HG02870 (cell line): ENCODE data around the gene CEP162.
"Not testable (repeated sequence)": the region's sequence is repeated elsewhere in the genome, so short reads cannot be mapped to it uniquely, and the experiment has no call there.

Source experiments
- ATAC-seq: cut with Tn5 transposase; IDR thresholded peaks from one replicate; pipeline ENCODE4 v1.9.1; 2021; ENCODE audit warnings: mild to moderate bottlenecking, moderate library complexity; ENCODE audit not compliant: unreplicated experiment

Gene CEP162, protein sequence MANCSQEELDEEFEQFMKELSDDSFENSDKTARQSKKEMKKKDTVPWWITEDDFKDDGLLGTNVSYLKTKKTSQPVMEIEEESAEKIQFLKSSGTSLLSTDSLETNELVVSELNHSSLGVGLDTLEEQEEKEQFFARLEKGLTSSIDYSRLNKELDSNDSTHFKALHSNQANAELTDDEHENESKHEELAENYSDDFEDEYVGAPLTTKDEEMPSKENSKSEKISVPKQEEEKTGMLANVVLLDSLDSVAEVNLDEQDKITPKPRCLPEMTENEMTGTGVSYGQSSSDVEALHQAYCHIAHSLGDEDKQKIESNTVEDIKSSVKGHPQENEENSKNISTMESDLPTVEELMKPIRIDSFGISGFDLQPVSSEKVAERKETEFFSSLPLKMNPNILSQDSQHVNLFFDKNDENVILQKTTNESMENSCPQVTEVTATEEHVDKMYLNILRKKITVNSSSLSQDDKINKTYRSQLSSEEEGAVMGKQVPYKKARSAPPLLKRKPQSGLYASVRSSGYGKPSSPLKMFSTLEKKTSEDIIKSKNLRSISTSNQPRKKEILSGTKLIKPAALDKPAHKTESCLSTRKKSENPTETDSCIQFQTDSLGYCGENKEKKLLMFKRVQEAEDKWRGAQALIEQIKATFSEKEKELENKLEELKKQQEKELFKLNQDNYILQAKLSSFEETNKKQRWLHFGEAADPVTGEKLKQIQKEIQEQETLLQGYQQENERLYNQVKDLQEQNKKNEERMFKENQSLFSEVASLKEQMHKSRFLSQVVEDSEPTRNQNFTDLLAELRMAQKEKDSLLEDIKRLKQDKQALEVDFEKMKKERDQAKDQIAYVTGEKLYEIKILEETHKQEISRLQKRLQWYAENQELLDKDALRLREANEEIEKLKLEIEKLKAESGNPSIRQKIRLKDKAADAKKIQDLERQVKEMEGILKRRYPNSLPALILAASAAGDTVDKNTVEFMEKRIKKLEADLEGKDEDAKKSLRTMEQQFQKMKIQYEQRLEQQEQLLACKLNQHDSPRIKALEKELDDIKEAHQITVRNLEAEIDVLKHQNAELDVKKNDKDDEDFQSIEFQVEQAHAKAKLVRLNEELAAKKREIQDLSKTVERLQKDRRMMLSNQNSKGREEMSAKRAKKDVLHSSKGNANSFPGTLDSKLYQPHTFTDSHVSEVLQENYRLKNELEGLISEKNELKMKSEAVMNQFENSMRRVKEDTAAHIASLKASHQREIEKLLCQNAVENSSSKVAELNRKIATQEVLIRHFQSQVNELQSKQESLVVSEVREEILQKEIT (N-terminal part only)

DNA sequence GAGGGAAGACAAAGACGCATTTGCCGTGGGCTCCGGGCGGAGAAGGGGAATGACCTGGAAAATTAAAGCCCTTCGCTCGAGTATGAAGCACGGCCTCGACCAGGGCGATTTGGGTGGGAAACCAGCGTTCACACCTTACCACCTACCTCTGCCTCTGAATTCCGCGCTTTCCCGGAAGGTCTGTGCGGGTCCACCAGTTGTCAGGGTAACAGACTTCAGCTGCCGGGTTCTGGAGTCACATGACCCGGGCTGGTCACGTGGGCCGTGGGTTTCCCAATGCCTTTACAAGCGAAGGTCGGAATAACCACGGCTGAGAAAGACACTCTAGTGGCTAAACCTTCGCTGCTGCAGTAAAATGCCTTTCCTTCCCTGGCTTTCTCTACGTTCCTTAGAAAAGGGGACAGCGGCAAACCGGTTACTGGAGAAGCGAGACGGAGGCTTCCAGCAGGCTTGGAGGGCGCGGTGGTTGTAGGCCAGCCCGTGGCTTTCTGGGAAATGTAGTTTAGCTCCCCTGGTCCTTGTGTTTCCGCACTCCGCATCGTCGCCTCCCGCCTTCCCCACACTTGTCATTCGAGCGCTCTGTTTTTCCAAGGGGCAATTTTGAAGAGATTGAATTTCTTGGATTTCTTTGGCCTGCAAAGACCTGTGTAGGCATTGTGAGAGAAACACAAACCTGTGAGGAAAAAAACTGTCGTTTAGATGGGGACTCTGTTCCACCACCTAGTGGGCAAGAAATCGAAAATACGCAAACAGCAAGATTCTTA is at the start of gene CEP162:
Gene CEP162, minus strand, starts transcription at position 210 of the 764 bp plus-strand sequence. CDS start 1,250 bp downstream, outside the sequence.
- ATAC-seq, result peak; percentile 98

DNA sequence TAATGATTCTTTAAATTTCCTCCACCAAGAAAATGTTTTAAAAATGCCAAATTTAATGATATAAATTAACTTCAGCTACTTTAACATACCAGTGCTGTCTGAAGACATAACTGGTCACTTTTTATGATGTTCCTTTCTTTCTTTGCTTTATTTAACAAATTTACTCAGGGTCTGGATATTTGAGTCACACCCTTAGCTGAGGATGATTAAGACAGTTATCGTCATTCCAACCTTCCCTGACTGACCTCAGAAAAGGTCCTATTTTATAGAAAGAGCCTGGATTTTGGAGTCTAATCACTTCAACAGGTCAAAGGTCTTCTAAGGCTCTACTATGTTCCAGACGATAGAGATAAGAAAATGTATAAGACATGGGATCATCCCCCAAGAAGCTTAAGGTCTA is 47.4 kb upstream of the CEP162 start:
- ATAC-seq, result no peak

DNA sequence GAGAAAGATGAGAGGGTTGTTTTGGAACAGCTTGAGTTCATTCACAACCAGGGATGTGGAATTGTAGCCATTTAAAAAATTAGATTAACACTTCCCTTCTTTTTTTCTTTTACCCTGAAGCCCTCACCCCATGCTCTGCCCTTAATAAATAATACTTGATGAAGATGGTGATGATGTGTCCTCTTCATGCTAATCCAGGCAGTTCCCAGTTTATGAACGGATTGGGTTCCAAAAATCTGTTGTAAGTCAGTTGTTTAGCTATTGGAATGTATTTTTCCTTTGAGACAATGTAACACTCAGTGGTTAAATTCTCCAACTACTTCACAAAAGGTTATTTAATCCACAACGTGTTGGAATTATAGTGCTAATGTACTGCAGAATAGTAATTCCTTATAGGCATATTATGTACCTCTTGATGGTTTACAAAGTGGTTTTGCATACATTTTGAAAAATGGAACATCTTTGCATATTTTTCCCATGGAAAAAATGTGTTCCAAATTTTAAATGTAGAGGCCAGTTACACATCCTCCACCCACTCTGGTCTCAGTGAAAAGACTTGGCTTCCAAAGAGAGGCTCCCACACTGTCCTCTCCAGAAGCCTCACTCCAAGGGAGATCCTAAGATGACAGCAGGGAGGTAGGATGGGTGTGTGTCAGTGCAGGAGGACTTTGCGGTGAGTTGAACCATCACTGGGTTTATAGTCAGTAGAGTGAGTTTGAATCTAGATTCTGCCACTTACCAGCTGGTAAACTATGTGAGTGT is 45.8 kb upstream of the CEP162 start:
- ATAC-seq, result no peak

DNA sequence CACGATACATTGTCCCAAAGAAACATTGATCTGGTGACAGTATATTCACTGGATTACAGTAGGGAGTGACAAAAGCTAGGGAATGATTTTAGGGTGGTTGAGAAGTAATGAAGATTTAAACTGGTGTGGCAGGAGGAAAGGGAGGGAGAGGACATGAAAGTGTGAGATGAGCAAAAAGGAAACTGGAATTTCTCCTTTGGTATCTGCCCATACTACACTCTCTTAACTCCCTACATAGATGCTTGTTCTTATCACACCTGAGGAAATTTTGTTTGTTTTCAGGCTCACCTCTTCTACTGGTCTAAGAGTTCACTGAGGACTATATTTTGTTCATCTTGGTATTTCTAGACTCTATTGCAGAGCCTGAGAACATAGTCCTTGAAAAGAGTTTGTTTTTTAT is 44.9 kb upstream of the CEP162 start:
- ATAC-seq, result no peak

DNA sequence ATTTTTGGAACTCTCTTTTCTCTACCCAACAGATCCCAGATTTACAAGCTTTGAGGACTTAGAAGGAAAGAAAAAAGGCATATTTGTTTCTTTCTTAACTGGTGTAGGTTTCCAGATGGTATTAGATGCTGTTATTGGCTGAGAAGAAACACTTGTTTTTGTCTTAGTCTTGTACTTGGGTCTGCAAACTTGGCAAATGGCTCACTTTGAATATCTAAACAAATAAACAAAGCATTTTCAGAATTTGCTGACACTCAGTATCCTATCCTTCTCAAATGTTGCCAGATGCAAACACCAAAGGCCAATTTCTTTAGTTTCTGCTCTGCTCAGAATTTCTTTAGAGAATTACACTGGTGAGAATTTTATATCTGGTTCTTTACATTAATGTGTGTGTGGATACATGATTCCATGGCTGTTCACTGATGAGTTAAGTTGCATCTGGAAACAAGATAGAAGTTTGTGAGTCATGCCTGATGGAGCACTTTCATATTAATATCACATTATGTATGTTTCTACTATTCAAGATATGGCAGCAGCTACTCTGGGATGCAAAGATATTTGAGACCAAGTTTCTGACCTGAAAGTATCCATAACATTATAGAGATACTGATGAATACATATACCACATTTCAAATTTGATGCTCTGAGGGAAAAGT is 43.7 kb upstream of the CEP162 start:
- no peak for ATAC-seq

DNA sequence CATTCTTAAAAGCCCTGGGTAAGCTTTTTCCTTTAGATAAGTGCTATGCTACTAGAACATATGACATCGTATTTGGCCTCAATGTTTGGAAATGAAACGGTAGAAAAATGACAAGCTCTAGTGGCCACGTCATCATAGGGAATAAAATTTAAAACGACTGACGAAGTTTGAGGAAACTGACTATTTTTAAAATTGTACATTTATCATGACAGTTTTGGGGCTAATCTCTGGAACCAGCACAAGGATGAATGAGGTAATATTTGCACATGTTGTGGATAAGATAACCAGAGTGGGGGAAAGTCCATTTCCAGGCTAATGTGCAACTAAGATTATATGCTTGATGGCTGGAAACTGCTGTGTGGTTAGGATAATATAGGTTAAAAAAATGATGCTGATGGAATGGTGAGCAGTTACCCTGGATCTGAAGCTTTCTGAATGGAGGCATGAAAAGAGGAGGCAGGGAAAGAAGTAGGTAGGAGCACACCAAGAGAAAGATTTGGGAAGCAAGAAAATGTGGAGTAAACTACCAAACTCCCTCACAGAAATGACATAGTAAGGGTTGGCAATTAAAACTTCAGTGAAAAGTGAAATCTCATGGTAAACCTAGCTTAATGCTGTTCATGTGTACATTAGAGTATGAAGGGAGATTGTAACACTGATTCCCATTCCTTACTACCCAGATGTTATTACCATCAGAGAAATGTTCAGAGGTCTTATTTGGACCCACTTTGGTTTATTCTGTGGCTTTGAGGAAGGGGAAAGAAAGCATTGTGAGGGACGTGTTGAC is 42.7 kb upstream of the CEP162 start:
- ATAC-seq, result no peak

DNA sequence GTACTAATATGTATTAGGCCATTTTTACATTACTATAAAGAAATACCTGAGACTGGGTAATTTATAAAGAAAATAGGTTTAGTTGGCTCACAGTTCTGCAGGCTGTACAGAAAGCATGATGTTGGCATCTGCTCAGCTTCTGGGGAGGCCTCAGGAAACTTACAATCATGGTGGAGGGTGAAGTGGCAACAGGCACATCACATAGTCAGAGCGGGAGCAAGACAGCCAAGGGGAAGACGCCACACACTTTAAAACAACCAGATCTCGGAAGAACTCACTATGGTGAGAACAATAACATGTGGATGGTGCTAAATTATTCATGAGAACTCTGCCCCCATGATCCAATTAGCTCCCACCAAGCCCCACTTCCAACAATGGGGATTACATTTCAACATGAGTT is 41.3 kb upstream of the CEP162 start:
- no peak for ATAC-seq

DNA sequence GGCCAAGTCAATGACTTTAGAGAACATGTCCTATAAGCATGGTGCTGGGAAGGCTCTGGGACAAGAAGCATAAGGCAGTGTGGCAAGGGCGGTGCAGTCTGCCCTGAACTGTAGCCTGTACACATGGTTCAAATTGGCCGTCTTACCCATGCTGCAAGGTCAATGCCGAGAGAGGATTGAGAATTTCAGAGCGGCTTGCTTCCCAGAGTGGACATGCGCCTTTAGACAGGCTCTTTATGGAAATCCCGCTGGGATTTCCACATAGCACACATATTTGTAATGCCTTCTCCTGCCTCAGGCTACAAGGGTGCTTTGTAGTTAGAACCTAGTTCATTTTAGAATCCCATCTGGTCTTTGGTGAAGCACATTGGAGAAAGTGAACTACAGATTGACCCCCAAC is 36.1 kb upstream of the CEP162 start:
- no peak for ATAC-seq

DNA sequence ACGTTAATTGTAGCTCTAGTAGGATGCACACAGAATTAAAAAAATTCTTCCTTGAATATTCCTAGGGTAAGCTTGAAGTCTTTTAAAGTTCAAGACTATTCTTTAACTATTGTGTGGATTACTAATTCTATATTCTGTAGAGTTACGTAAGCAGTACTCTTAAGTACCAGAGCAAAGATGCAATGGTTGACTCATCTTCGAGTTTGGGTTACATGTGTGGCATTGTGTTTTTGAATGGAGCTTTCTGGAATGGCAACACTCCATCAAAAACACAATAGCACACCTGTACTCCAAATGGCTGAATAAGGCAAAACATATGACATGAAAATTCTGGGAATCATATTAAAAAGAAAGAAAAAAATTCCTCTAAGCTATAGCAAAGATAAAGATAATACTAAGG is 33.5 kb upstream of the CEP162 start:
- no peak for ATAC-seq

DNA sequence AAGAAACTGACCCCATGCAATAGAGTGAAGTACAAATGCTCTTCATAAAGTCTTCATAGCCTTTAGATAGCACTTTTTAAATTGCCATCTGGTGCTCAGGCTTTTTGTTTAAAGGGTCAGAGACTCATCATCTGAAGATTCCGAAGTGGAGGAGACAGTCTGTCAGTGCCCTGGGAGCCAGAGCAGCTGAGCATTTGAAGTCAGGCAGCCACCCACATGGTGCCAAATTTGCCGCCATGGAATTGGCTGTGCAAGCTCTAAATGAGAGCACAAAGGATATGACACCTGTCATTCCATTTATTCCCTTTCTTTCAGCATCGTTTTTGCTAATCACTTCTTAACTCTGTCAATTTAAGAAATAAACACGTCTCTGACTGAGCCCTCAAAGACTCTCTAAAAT is 32.8 kb upstream of the CEP162 start:
- ATAC-seq, result no peak

DNA sequence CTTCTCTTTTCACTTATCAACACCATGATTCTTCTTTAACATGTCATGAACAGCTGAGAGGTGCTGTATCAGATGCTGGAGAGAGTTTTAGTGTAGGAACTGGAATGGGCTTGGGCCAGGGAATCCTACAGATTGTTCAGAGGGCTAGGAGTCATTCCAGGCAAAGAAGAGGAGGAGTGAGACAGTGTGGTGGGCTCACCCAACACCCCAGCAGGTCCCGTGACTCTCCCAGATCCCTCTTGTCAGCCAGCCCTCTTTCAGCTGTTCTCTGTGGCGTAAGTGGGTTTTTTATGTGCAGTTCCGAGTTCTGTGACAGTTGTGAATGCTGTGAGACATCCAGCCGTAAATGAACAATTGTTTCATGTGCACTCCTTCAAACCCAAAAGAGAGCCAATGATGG is 31.4 kb upstream of the CEP162 start:
- ATAC-seq, result no peak

DNA sequence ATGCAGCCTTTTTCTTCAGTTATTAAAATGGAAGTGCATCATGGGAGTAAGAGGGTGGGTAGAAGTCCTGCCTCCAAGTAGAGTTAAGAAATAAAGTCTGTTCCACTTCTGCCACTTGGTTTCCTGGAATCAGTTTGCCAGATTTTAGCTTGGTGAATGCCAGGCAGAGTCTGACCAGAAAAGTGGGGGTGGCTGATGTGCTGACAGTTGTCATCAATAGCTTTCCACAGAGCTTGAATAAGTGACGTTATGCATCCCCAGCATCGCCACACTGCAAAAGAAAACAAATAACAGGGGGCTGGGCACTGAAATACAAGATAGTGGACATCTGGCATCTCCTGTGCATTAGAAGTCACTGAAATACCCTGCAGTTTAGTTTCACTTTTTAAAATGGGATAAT is 30.8 kb upstream of the CEP162 start:
- no peak for ATAC-seq

DNA sequence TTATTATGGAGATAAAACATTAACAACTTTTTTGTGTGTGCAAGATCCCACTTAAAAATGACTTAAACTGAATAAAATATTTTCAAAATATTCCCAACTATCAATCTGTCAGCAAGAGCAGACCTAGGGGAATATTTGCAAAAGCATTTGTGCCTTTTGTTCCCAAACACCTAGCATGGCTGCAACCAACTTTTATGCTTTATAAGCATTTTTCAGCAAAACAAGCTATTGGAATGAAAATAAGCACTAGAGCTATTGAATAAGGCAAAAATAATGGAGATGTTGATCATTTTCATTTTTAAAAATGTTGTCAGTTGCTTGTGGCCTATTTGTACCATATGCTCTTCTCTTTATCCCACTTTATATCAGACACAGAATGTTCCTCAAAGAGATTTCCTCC is 28.2 kb upstream of the CEP162 start:
- no peak for ATAC-seq

DNA sequence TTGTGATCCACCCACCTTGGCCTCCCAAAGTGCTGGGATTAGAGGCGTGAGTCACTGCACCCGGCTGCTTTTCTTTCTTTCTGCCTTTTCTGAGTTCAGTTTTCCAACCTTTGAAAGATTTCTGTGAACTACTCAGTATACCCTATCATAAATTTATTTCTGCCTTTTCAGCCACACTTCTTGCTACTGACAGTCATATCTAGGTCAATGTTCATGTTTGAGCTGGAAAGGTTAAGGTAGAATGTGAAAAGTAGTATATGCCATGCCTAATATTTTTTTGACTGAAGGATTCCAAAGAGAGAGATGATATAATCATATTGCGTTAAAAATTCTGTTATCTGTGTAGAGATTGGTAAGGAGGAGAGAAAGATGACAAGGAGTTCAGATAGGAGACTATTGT is 25.9 kb upstream of the CEP162 start:
- ATAC-seq, result no peak

DNA sequence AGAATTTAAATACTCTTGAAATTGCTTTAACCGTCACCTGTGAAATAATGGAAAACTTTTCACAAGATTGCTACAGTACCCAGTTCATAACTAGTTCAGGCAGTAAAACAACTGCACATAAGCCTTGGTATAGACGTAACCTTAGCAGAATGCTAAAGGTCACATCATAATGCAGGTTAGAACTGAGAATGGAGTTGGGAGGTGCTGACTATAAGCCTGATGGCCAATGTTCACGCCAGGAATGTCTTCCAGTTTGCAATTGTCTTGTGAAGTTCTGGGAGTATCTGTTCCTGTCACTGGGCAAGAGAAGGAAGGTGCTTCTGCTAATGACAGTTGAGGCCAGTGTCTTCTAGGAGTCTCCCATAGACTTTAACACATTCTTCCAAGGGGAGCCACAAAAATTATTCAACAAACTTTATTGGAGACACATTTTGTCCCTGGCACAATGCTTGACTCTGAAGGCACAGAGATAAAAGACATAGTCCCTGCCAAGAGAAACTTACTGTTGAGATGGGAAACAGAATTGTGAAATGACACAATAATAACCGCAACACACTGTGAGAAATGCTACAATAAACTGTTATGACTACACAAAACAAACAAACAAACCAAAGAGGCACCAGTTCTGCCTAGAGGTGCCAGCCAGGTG is 24.6 kb upstream of the CEP162 start:
- no peak for ATAC-seq

DNA sequence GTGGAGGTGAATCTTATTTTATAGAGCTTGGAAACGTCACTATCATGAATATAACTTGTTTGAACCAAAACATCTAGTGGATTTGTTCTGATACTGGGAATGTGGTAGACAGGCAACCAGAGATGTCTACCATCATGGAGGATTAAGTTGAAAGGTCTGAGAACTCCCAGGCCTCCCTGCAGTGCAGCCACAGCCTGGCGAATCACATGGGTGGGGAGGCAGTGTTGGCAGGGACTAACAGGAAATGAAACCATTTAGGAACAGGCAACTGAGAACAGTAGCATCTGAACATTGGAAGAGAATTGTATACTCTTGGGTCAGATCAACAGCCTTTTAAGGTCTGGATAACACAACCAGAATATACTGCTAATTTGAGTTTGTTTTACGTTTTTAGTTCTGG is 22.3 kb upstream of the CEP162 start:
- ATAC-seq, result no peak

DNA sequence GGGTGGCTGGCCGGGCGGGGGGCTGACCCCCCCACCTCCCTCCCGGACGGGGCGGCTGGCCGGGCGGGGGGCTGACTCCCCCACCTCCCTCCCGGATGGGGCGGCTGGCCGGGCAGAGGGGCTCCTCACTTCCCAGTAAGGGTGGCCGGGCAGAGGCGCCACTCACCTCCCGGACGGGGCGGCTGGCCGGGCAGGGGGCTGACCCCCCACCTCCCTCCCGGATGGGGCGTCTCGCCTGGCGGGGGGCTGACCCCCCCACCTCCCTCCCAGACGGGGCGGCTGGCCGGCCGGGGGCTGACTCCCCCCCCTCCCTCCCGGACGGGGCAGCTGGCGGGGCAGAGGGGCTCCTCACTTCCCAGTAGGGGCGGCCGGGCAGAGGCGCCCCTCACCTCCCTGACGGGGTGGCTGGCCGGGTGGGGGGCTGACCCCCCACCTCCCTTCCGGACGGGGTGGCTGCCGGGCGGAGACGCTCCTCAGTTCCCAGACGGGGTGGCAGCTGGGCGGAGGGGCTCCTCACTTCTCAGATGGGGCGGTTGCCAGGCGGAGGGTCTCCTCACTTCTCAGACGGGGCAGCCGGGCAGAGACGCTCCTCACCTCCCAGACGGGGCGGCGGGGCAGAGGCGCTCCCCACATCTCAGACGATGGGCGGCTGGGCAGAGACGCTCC is 17.1 kb upstream of the CEP162 start:
- not testable (repeated sequence) for ATAC-seq
